ENCODE results near the gene CBL.
A peak's percentile ranks its signal among the peaks of the same experiment; 100 is the strongest.
"Not testable (repeated sequence)": the region's sequence is repeated elsewhere in the genome, so short reads cannot be mapped to it uniquely, and the experiment has no call there.

CBL gene

DNA sequence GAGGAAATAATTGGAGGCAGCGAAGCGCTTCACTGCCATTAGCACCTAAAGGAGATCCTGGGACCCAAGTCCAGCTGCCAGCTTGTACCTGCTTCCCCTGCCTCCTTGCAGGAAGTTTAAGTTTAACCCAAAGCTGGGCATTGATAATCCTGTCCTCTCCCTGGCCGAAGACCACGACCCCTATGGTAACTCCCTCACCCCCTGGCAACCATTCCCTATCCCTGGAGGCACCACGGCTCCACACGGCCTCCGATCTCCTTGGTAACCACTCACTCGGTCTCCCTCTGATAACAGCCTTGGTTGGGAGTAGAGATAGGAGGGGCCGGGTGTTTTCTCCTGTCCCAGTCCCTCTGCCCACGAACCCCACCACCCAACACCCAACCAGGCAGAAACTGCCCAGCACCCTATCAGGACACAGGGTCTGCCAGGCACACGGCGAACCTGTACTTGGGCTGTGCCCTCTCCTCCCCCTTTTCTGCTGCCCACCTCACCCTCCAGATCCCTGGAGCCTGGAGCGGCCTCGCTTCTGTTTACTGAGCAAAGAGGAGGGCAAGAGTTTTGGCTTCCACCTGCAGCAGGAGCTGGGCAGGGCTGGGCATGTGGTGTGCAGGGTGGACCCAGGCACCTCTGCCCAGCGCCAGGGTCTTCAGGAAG is 20.0 kb upstream of the CBL start:
- no peak for DNase-seq

DNA sequence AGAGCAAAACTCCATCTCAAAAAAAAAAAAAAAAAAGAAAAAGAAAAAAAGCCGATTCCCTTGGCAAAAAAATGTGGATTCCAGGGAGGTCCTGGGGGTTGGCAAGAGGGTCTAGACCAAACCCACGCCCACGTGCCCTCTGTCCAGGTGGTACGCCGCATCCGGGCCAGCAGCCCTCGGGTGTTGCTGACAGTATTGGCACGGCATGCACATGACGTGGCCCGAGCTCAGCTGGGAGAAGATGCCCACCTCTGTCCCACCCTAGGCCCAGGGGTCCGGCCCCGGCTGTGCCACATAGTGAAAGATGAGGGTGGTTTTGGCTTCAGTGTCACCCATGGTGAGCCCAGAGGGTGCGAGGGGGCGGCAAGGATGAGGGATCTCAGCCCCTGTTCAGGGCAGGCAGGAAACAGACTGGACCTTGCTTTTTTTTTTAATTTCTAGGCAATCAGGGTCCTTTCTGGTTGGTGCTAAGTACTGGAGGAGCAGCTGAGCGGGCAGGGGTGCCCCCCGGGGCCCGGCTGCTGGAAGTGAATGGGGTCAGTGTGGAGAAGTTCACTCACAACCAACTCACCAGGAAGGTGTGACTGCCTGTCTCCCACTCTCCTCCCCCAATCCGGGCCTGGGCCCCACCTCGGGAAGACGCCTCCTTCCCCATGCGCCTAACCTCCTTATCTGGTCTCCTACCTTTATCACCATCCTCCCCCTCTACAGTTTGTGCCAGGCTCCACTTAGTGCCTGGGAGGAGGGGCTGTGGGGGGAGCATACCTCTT is 18.8 kb upstream of the CBL start:
- DNase-seq: no peak

DNA sequence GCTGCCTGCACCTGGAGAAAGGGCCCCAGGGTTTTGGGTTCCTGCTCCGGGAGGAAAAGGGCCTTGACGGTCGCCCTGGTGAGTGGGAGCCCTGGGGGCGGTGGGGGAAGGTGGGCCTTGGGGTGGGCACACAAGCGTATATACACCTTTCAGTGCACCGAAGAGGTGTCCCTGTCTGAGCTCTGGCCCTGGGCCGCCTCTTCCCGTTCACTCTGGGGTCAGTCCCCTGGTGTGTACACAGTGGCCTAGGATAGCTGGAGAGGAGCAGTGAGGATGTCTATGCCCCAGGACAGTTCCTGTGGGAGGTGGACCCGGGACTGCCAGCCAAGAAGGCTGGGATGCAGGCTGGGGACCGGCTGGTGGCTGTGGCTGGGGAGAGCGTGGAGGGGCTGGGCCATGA is 18.1 kb upstream of the CBL start:
- DNase-seq: no peak

DNA sequence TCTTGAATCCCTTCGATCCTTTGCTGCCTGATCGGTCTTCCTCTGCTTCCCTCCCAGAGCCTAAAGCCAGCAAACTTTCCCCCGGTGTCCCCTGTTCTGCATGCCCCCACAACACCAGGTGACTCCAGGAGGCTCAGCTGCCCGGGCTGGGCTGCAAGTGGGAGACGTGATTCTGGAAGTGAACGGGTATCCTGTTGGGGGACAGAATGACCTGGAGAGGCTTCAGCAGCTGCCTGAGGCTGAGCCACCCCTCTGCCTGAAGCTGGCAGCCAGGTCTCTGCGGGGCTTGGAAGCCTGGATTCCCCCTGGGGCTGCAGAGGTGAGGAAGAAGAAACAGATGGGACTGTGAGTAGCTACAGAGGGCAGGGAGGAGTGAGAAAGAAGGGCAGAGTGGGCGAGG is 17.3 kb upstream of the CBL start:
- DNase-seq: no peak

DNA sequence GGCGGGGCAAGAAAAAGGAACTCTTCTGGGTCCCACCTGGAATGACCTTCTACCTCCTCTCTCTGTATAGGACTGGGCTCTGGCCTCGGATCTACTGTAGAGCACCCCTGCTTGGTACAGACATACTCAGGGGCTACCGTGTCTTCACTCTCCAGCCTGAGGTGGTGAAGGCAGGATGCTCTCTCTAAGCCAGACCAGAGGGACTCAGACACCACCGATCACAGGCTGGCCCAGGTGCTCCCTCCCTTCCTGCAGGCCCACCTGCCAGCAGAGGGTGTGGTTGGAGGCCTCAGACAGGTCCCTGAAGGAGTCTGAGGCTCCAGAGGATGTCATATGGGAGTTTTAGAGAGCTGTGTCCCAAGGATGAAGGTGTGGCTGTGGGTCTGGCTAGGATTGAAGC is 16.7 kb upstream of the CBL start:
- no peak for DNase-seq

DNA sequence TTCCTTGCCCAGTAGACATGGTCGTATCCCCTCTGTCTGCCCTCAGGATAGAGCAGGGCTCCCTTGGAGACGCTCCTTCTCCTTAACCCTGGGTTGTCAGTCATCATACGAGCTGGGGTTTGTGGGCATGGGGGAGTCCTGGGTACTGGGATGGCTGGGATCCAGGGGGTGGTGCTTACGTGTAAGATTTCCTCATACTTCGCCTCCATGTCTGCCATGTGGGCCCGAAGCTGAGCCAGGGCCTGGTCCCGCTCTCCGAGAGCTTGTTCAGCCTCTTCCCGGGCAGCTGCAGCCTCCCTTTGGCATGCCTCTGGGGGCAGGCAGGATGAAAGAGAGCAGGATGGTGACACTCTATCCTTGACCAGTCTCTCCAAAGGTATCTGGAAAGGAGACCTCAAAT is 15.6 kb upstream of the CBL start:
- no peak for DNase-seq

DNA sequence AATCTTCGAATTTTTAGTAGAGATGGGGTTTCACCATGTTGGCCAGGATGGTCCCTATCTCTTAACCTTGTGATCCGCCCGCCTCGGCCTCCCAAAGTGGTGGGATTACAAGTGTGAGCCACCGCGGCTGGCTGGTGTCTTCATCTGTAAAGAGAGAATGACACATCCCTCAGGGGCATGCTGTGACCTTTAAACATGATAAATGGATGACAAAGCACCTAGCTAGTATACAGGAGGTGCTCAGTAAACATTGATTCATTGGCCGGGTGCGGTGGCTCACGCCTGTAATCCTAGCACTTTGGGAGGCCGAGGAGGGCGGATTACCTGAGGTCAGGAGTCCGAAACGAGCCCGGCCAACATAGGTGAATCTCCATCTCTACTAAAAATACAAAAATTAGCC is 14.9 kb upstream of the CBL start:
- not testable (repeated sequence) for DNase-seq

DNA sequence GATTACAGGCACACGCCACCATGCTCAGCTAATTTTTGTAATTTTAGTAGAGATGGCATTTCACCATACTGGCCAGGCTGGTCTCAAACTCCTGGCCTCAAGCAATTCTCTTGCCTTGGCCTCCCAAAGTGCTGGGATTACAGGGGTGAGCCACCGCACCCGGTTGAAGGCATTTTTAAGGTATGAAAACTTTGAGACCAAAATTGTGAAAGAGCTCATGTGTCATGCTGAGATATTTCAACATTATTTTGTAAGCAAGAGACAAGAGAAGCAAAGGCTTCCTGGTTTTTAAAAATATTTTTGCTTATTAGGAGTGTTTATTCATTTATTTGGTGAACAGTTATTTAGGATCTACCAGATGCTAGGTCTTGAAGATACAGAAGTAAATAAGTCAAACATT is 14.0 kb upstream of the CBL start:
- DNase-seq: no peak

DNA sequence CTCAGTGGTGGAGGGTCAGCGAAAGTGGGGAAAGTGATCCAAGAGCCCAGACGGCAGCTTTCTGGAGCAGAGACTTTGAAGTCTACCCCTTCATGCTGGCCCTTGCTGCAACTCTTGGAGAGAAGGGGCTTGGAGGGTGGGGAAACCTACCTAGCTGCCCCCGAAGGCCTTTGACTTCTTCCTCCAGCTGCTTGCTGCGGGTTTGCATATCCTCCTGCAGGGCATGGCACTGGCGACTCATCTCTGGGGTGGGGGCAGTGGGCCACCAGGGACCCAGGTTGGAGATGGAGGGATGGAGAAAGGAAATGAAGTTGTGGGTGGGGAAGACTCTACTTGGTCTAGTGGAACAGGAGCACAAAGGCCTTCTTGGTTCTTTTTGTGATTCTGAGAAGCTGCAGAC is 13.1 kb upstream of the CBL start:
- no peak for DNase-seq

DNA sequence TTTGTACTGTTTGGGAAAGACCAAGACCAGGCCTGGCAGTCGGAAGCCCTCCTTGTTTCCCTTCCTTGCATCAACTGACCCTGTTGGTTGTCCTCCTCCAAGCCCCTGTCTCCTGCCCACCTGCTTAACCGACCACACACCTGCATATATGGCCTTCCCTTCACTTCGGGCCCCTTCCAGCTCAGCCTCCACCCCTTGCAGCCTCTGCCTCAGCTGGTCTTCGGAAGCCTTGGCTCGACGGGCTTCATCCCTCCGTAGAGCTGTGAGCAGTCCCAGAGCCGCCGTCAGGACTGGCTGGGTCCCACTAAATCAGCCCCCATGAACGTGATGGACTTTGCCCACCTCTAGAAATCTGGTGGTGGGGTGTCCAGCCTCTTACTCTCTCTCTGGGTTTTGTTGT is 12.5 kb upstream of the CBL start:
- DNase-seq: no peak

DNA sequence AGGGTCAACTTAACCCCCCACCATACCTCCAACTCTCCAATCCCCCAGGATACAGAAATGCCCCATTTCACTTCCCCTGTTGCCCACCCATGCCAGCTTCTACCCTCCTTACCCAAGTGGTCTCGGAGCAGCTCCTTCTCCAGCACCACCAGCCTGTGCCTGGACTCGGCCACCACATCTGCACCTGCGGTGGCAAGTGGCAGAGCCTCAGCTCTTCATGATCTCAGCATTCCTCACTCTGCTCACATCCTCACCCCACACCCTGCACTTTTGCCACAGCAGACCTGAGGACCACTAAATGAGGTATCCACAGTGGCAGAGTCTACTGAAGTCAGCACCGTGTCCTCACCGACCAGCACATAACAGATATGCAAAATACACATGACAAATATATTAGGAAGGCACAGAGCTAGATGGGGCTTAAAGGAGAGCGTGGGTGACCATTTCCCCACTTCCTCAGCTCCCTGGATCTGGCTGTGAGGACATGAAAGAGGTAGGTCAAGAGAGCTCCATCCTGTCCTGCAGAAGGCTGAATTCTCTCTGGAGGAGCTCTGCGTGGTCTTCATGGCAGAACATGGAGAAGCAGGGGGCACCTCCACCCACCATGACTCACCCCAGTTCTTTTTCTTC is 11.2 kb upstream of the CBL start:
- DNase-seq: no peak

DNA sequence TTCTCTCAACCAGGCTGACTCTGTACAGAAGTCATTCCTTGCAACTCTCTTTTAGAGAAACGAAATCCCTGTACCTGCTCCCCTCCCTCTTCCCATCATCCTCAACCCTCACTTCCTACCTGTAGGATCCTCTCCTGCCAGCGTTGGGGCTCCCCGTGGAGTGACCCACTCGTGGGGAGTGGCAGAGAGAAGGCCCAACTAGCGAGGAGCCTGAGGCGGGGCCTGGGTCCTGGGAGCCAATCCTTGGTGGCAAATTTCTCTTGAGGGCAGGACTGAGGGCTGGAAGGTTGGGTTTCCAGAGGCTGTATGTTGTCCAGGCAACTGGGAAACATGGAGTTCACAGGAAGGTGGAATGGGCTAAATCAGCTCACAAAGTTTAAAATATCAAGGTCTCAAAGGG is 10.5 kb upstream of the CBL start:
- DNase-seq: no peak

DNA sequence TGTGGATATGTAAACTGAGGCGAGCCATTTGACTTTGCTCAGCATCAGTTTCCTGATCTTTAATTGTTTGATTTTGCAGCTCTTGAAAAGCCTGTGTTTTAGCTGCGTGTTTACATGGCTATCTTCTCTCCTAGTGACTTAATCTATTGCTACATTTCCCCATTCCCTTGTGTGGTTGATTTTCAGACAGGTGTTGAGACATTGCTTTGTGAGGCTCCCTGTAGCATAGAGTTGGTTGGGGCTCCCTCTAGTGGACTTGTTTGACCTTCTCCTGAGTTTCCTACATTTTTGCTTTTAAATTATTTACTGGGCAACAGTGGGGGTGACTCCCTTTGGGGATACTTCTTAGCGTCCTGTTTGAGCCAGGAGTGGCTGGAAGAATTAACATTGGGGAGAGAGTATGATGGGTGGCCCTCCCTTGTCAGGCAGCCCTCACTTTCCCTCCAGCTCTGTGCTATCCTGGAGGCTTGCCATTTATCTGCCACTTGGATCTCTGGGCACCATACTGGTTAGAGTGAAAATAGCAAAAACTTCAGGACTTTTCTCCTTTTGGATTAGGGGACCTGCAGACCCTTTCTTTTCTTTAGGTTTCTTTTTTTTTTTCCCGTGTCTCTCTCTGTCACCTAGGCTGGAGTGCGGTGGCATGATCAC is 9.2 kb upstream of the CBL start:
- peak; percentile 90 for DNase-seq

DNA sequence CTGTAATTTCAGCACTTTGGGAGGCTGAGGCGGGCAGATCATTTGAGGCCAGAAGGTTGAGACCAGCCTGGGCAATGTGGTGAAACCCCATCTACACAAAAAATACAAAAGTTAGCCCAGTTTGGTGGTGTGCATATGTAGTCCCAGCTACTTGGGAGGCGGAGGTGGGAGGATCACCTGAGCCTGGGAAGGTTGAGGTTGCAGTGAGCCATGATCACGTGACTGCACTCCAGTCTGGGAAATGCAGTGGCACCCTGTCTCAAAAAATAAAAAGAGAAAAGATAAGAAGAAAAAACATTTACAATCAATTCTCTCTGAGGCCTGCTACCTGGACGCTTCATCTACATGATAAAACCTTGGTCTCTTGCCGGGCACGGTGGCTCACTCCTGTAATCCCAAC is 7.2 kb upstream of the CBL start:
- no peak for DNase-seq

DNA sequence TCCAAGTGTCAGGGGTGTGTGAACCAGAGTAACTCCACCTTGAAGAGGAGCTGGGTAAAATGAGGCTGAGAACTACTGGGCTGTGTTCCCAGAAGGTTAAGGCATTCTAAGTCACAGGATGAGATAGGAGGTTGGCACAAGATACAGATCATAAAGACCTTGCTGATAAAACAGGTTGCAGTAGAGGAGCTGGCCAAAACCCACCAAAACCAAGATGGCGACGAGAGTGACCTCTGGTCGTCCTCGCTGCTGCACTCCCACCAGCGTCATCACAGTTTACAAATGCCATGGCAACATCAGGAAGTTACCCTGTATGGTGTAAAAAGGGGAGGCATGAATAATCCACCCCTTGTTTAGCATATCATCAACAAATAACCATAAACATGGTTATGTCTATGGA is 4.9 kb upstream of the CBL start:
- DNase-seq: not testable (repeated sequence)

DNA sequence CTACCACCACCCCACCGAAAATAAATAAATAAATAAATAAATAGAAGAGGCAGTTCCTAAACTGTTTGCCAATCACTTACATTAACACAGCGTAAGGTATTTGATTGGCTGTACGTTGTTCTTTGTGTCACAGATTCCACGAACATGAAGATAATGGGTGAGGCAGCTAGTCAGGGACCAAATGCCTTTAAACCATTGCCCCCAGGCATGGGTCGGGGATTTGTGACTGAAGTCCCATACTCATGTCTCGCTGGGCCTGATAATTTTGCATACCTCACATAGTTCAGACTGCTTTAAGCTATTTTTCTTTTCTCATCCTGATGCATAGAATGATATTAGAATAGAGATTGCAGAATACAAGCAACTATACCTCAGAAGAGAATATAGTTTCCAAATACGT is 3.6 kb upstream of the CBL start:
- DNase-seq: no peak

DNA sequence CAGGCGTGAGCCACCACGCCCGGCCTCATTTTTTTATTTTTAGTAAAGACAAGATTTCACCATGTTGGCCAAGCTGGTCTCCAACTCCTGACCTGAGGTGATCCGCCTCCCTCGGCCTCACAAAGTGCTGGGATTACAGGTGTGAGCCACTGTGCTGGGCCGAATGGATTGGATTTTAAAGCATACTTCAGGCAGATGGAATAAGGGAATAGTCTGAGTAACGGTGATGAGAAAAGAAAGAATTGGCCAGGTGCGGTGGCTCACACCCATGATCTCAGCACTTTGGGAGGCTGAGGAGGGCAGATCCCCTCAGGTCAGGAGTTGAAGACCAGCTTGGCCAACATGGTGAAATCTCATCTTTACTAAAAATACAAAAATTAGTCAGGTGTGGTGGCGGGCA is 2.1 kb upstream of the CBL start:
- no peak for DNase-seq

DNA sequence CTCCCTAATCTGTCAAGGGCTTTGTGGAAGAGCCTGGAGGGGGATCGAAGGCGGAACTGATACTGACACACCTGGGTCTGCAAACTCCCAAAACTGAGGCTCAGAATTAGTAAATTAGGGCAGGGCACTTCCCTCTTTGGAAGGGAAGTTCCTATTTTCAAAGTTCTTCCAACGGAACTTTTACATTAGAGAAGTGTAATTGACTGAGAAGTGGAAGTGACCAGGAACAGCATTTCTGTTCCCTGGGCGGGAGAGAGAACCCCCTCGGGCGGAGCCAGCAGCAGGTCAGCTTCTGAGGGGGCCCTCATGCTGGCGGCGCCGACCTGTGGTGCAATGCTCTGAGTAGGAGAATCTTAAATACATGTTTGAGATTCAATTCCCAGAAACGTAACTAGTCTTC is 1.1 kb upstream of the CBL start:
- no peak for DNase-seq

DNA sequence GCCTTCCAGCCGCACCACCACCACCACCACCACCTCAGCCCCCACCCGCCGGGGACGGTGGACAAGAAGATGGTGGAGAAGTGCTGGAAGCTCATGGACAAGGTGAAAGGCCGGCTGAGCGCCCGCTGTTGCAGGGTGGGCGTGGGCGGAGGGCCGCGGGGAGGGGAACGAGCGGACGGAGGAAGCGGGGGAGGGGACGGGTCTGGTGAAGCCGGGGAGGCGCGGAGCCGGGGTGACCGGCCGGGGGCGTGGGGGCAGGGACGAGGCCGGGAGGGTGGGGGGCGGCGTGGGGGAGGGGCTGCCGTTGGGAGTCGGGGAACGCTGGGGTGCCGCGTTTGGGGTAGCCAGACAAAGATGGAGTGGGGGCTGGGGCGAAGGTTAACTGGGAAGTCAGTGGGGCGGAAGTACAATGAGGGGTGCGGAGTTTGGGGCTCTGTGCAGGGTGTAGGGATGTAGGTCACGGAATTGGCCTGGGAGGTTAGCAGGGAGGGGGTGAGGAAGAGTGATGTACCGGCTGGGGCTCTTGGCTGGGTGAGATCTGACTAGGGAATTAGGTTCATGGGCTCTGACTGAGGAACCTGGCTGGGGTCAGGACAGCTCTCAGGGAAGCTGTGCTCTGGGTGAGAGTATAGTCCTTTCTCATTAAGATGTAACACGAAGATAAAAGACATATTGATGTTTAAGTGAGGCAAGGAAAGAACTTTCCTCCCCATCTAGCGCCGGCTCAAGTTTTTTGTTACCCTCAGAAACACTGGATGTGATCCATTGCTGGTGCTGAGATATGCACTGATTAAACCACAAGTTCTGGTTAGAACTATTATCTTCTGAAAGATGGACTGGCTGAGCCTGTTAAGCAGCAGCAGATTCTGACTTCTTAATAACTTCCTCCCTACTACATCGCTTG is 624 bp downstream of the CBL start:
- DNase-seq: peak; percentile 50

DNA sequence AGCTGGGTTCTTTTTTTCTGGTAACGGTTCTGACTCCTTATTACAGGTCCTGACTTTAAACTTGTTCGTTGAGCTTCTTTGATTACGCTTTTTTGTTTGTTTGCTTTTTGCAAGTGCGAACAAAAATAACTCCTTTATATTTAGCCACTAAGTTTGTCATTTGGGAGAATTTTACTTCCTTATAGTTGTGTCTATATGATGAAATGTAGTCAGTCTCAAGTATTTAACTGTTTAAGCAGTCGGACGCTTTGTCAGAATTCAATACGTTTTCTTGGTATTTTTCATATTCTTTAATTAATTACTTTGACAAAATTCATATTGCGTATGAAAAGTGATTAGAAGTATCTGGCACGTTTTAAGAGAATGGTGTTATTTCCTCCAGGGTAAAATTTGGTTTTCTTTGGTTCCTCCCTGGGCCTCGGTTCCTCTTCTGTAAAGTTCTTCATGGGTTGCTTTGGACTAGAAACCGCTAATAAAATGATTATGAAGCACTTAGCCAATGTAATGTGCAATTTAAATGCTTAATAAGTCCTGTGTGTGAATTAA is 1.3 kb downstream of the CBL start:
- no peak for DNase-seq

DNA sequence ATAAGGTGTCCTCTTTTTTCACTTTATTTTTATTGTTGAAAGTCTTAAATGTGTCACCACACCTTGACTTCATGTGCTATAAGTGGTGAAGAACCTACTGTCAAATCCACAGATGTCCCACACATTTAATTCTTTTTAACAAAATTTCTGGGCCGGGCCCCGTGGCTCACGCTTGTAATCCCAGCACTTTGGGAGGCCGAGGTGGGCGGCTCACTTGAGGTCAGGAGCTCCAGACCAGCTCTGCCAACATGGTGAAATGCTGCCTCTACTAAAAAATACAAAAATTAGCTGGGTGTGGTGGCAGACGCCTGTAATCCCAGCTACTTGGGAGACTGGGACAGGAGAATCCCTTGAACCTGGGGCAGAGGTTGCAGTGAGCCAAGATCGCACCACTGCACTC is 3.0 kb downstream of the CBL start:
- no peak for DNase-seq

DNA sequence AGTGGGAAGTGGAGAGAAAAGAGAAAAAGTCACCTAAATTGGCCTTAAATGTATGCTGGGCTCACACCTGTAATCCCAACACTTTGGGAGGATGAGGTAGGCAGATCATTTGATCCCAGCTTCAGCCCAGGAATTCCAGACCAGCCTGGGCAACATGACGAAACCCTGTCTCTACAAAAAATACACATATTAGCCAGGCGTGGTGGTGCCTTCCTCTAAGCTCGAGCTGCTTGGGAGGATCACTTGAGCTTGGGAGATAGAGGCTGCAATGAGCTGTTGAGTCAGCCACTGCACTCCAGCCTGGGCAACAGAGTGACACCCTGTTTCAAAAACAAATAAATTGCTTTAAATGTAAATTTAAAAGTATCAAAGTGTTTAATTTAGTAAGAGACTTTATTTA is 3.9 kb downstream of the CBL start:
- no peak for DNase-seq
